OCI-LY3 (cell line): ENCODE data around the gene LRRC3C.

Source experiments
- H2AFZ ChIP-seq: fragments of 200-600, 300-600 bp; shearing (Covaris generic); 2 replicates; pipeline ENCODE4 v1.6.0; 2014; ENCODE audit warnings: antibody characterized with exemption, low read depth, low read length
- H3K27ac ChIP-seq: fragments of 200-600, 300-600 bp; sonication (generic); 2 replicates; pipeline ENCODE4 v1.5.1; 2014; ENCODE audit warnings: mild to moderate bottlenecking, low read length, moderate library complexity, mixed read lengths
- H3K27me3 ChIP-seq: fragments of 200-600, 300-600 bp; sonication (generic); 2 replicates; pipeline ENCODE4 v1.6.1; 2014; ENCODE audit warnings: low read depth, low read length, mixed read lengths
- H3K36me3 ChIP-seq: fragments of 200-600, 300-600 bp; sonication (generic); replicated peaks from 2 replicates; pipeline ENCODE3; 2014; ENCODE audit warnings: low read depth, low read length, mixed read lengths
- H3K4me1 ChIP-seq: fragments of 300-600, 200-600 bp; sonication (generic); 2 replicates; pipeline ENCODE4 v1.6.1; 2014; ENCODE audit warnings: low read length, mixed read lengths
- H3K4me2 ChIP-seq: fragments of 200-600, 300-600 bp; sonication (generic); 2 replicates; pipeline ENCODE4 v1.6.1; 2014; ENCODE audit warnings: low read length, mixed read lengths
- H3K4me3 ChIP-seq: fragments of 300-600, 200-600 bp; sonication (generic); 2 replicates; pipeline ENCODE4 v1.5.1; 2014; ENCODE audit warnings: antibody characterized with exemption, mild to moderate bottlenecking, low read length, moderate library complexity
- H3K79me2 ChIP-seq: fragments of 300-600, 200-600 bp; shearing (Covaris generic); 2 replicates; pipeline ENCODE4 v1.6.1; 2014; ENCODE audit warnings: mild to moderate bottlenecking, low read length, mixed read lengths
- H3K9ac ChIP-seq: fragments of 300-600, 200-600 bp; shearing (Covaris generic); 2 replicates; pipeline ENCODE4 v1.6.0; 2014; ENCODE audit warnings: mild to moderate bottlenecking, low read length, moderate library complexity
- H3K9me3 ChIP-seq: fragments of 200-600, 300-600 bp; shearing (Covaris generic); 2 replicates; pipeline ENCODE4 v1.6.1; 2014; ENCODE audit warnings: low read length, mixed read lengths; ENCODE audit not compliant: insufficient read depth
- H4K20me1 ChIP-seq: fragments of 200-600, 300-600 bp; sonication (generic); 2 replicates; pipeline ENCODE4 v1.6.1; 2016; ENCODE audit warnings: low read length, mixed read lengths; ENCODE audit not compliant: insufficient read depth
- CTCF ChIP-seq: fragments of 200-600, 300-600 bp; sonication (generic); IDR thresholded peaks from 2 replicates; pipeline ENCODE4 v1.5.1; 2014; ENCODE audit warnings: antibody characterized with exemption, low read length, low read depth
- EZH2phosphoT487 ChIP-seq: fragments of 200-600 bp; shearing (Covaris generic); IDR thresholded peaks from 2 replicates; pipeline ENCODE4 v1.6.1; 2018; ENCODE audit warnings: antibody characterized with exemption, mixed run types, low read depth

The LRRC3C gene

GRCh38 chr17:39933912-39934311 is 6.4 kb downstream of the LRRC3C start:
- Histone ChIP-seq H3K4me3 (no peak overlapping the region), H3K4me1 (peaks cover 8% of the 10 kb centered on the region), H3K4me2 (no peak overlapping the region), H3K79me2 (no peaks in the 10 kb centered on the region), H3K27me3 (no peaks in the 10 kb centered on the region), H2AFZ (no peak overlapping the region), H3K27ac (no peak overlapping the region), H3K36me3 (no peaks in the 10 kb centered on the region), H3K9me3 (no peaks in the 10 kb centered on the region), H3K9ac (no peak overlapping the region), H4K20me1 (no peaks in the 10 kb centered on the region)
- TF ChIP-seq CTCF (no peak), EZH2phosphoT487 (no peak)

GRCh38 chr17:39934324-39934723 is 6.8 kb downstream of the LRRC3C start:
- Histone ChIP-seq H3K27me3 (no peaks in the 10 kb centered on the region), H2AFZ (no peak overlapping the region), H4K20me1 (no peaks in the 10 kb centered on the region), H3K9ac (no peak overlapping the region), H3K4me2 (no peak overlapping the region), H3K4me3 (no peak overlapping the region), H3K36me3 (no peaks in the 10 kb centered on the region), H3K79me2 (no peaks in the 10 kb centered on the region), H3K9me3 (no peaks in the 10 kb centered on the region), H3K4me1 (peaks cover 5% of the 10 kb centered on the region), H3K27ac (no peak overlapping the region)
- TF ChIP-seq EZH2phosphoT487 (no peak), CTCF (no peak)

GRCh38 chr17:39935909-39936308 is 8.4 kb downstream of the LRRC3C start:
- Histone ChIP-seq H3K9me3 (no peaks in the 10 kb centered on the region), H3K4me2 (no peak overlapping the region), H2AFZ (no peak overlapping the region), H3K4me3 (no peak overlapping the region), H3K27me3 (no peaks in the 10 kb centered on the region), H3K36me3 (no peaks in the 10 kb centered on the region), H3K4me1 (peaks cover 13% of the 10 kb centered on the region), H4K20me1 (no peaks in the 10 kb centered on the region), H3K27ac (no peak overlapping the region), H3K79me2 (no peaks in the 10 kb centered on the region), H3K9ac (no peak overlapping the region)
- TF ChIP-seq EZH2phosphoT487 (no peak), CTCF (no peak)

- Histone ChIP-seq H3K4me3 (no peak overlapping the region), H3K36me3 (no peaks in the 10 kb centered on the region), H2AFZ (no peak overlapping the region), H3K79me2 (no peaks in the 10 kb centered on the region), H3K27me3 (no peaks in the 10 kb centered on the region), H3K9ac (no peak overlapping the region), H3K27ac (no peak overlapping the region), H4K20me1 (no peaks in the 10 kb centered on the region), H3K9me3 (no peaks in the 10 kb centered on the region), H3K4me2 (no peak overlapping the region), H3K4me1 (peaks cover 13% of the 10 kb centered on the region)
- TF ChIP-seq CTCF (no peak), EZH2phosphoT487 (no peak)
Observed at GRCh38 chr17:39937447-39937846, 9.9 kb downstream of the LRRC3C start.
